ENCODE measurements around the gene MAPRE2. TPM values are rescaled to one million over a fixed set of nuclear protein-coding genes. Genes with fewer than 3 reads are reported as not detected.
"Not testable (repeated sequence)": the region's sequence is repeated elsewhere in the genome, so short reads cannot be mapped to it uniquely, and the experiment has no call there.

The MAPRE2 gene
- total RNA-seq, 2 experiments from 2014 or later, result 40.2 to 49.0 TPM

GRCh38 chr18:35095983-35096676, 54.9 kb downstream of the MAPRE2 start:
- ATAC-seq, result no peak
- H3K27ac Mint-ChIP-seq, result no peak overlapping the region

GRCh38 chr18:35096677-35097011, 55.4 kb downstream of the MAPRE2 start:
- Mint-ChIP-seq H3K9me3 (ENCODE audit: low read depth) (no peaks in the 10 kb centered on the region), H3K4me1 (peaks cover 3% of the 10 kb centered on the region), H3K36me3 (peaks cover 19% of the 10 kb centered on the region), H3K27me3 (no peaks in the 10 kb centered on the region), H3K4me3 (no peak overlapping the region), H3K27ac (no peak overlapping the region)
- CTCF ChIA-PET, result interaction anchor here (0.6 to 1.0 kb wide), 2 partner anchors 9 to 117 kb away, joined by 3 read pairs; no protein-coding TSS in a partner anchor
- DNase-seq (no peak), ATAC-seq (no peak)

More at GRCh38 chr18:35095983-35096676, 54.9 kb downstream of the MAPRE2 start:
- no peak overlapping the region for H3K4me3 Mint-ChIP-seq
- CTCF ChIA-PET, result interaction anchor here (1.0 kb wide), 1 partner anchor 9 kb away, joined by 3 read pairs; no protein-coding TSS in a partner anchor
- no peak for DNase-seq
- H3K9me3 Mint-ChIP-seq (ENCODE audit: low read depth), result no peaks in the 10 kb centered on the region
- no peaks in the 10 kb centered on the region for H3K27me3 Mint-ChIP-seq
- H3K36me3 Mint-ChIP-seq, result peaks cover 16% of the 10 kb centered on the region
- peaks cover 3% of the 10 kb centered on the region for H3K4me1 Mint-ChIP-seq

GRCh38 chr18:35097195-35097594, 56.0 kb downstream of the MAPRE2 start:
- H3K27ac Mint-ChIP-seq, result no peak overlapping the region
- CTCF ChIA-PET, result interaction anchor here (0.6 to 1.0 kb wide), 2 partner anchors 10 to 116 kb away, joined by 3 read pairs; no protein-coding TSS in a partner anchor
- peaks cover 3% of the 10 kb centered on the region for H3K4me1 Mint-ChIP-seq
- H3K36me3 Mint-ChIP-seq, result peaks cover 25% of the 10 kb centered on the region
- H3K9me3 Mint-ChIP-seq (ENCODE audit: low read depth), result no peaks in the 10 kb centered on the region
- ATAC-seq, result no peak
- no peak for DNase-seq
- no peaks in the 10 kb centered on the region for H3K27me3 Mint-ChIP-seq
- H3K4me3 Mint-ChIP-seq, result no peak overlapping the region

- no peak for ATAC-seq
Observed at GRCh38 chr18:35097763-35098162, 56.5 kb downstream of the MAPRE2 start.

GRCh38 chr18:35099911-35100310, 58.7 kb downstream of the MAPRE2 start:
- ATAC-seq (no peak), DNase-seq (no peak)
- CTCF ChIA-PET, result no interaction called here
- H3K27me3 Mint-ChIP-seq, result no peaks in the 10 kb centered on the region
- H3K4me1 Mint-ChIP-seq, result peaks cover 3% of the 10 kb centered on the region
- H3K27ac Mint-ChIP-seq, result no peak overlapping the region
- peaks cover 27% of the 10 kb centered on the region for H3K36me3 Mint-ChIP-seq
- H3K9me3 Mint-ChIP-seq (ENCODE audit: low read depth), result no peaks in the 10 kb centered on the region
- no peak overlapping the region for H3K4me3 Mint-ChIP-seq

More at GRCh38 chr18:35097763-35098162, 56.5 kb downstream of the MAPRE2 start:
- Mint-ChIP-seq H3K27me3 (no peaks in the 10 kb centered on the region), H3K4me1 (peaks cover 3% of the 10 kb centered on the region), H3K9me3 (ENCODE audit: low read depth) (no peaks in the 10 kb centered on the region), H3K36me3 (peaks cover 27% of the 10 kb centered on the region), H3K4me3 (no peak overlapping the region), H3K27ac (no peak overlapping the region)
- no peak for DNase-seq
- CTCF ChIA-PET, result interaction anchor here (0.6 kb wide), 1 partner anchor 192 kb away, joined by 3 read pairs; the partner anchor contains the start of gene ZSCAN30

GRCh38 chr18:35104391-35105051, 63.3 kb downstream of the MAPRE2 start:
- Mint-ChIP-seq H3K27ac (no peak overlapping the region), H3K4me1 (peaks cover 4% of the 10 kb centered on the region), H3K9me3 (ENCODE audit: low read depth) (no peaks in the 10 kb centered on the region), H3K27me3 (no peaks in the 10 kb centered on the region), H3K4me3 (no peak overlapping the region), H3K36me3 (peaks cover 32% of the 10 kb centered on the region)
- DNase-seq (no peak), ATAC-seq (no peak)
- CTCF ChIA-PET, result no interaction called here

- DNase-seq, result no peak
- H3K9me3 Mint-ChIP-seq (ENCODE audit: low read depth), result peaks cover 3% of the 10 kb centered on the region
- peaks cover 37% of the 10 kb centered on the region for H3K36me3 Mint-ChIP-seq
- CTCF ChIA-PET, result interaction anchor here (0.6 kb wide), 1 partner anchor 28 kb away, joined by 3 read pairs; no protein-coding TSS in a partner anchor
- no peak overlapping the region for H3K4me3 Mint-ChIP-seq
- no peak for ATAC-seq
- peaks cover 4% of the 10 kb centered on the region for H3K4me1 Mint-ChIP-seq
- no peaks in the 10 kb centered on the region for H3K27me3 Mint-ChIP-seq
- H3K27ac Mint-ChIP-seq, result no peak overlapping the region
Observed at GRCh38 chr18:35106013-35106844, 65.0 kb downstream of the MAPRE2 start.

GRCh38 chr18:35106845-35107148, 65.6 kb downstream of the MAPRE2 start:
- H3K36me3 Mint-ChIP-seq, result peaks cover 35% of the 10 kb centered on the region
- H3K4me3 Mint-ChIP-seq, result no peak overlapping the region
- peaks cover 3% of the 10 kb centered on the region for H3K9me3 Mint-ChIP-seq (ENCODE audit: low read depth)
- peak overlapping the region; percentile 5 for H3K27ac Mint-ChIP-seq
- DNase-seq (no peak), ATAC-seq (no peak)
- H3K27me3 Mint-ChIP-seq, result no peaks in the 10 kb centered on the region
- CTCF ChIA-PET, result no interaction called here
- peaks cover 4% of the 10 kb centered on the region for H3K4me1 Mint-ChIP-seq

- CTCF ChIA-PET, result no interaction called here
- H3K9me3 Mint-ChIP-seq (ENCODE audit: low read depth), result peaks cover 3% of the 10 kb centered on the region
- peaks cover 4% of the 10 kb centered on the region for H3K4me1 Mint-ChIP-seq
- DNase-seq (no peak), ATAC-seq (no peak)
- H3K27ac Mint-ChIP-seq, result no peak overlapping the region
- peaks cover 35% of the 10 kb centered on the region for H3K36me3 Mint-ChIP-seq
- H3K27me3 Mint-ChIP-seq, result no peaks in the 10 kb centered on the region
- H3K4me3 Mint-ChIP-seq, result no peak overlapping the region
Observed at GRCh38 chr18:35107216-35107615, 66.0 kb downstream of the MAPRE2 start.

- H3K9me3 Mint-ChIP-seq (ENCODE audit: low read depth); H3K4me1 Mint-ChIP-seq; H3K27ac Mint-ChIP-seq; H3K4me3 Mint-ChIP-seq; DNase-seq; H3K27me3 Mint-ChIP-seq; ATAC-seq; CTCF ChIA-PET: not testable (repeated sequence)
- peaks cover 36% of the 10 kb centered on the region for H3K36me3 Mint-ChIP-seq
Observed at GRCh38 chr18:35108088-35108487, 66.9 kb downstream of the MAPRE2 start.

GRCh38 chr18:35110059-35110458, 68.8 kb downstream of the MAPRE2 start:
- CTCF ChIA-PET, result no interaction called here
- DNase-seq (no peak), ATAC-seq (no peak)
- H3K36me3 Mint-ChIP-seq, result peaks cover 37% of the 10 kb centered on the region
- no peaks in the 10 kb centered on the region for H3K27me3 Mint-ChIP-seq
- H3K27ac Mint-ChIP-seq, result no peak overlapping the region
- H3K4me1 Mint-ChIP-seq, result peaks cover 4% of the 10 kb centered on the region
- H3K9me3 Mint-ChIP-seq (ENCODE audit: low read depth), result peaks cover 3% of the 10 kb centered on the region
- no peak overlapping the region for H3K4me3 Mint-ChIP-seq

GRCh38 chr18:35110554-35111485, 69.6 kb downstream of the MAPRE2 start:
- peaks cover 4% of the 10 kb centered on the region for H3K4me1 Mint-ChIP-seq
- no peak for DNase-seq
- peaks cover 3% of the 10 kb centered on the region for H3K9me3 Mint-ChIP-seq (ENCODE audit: low read depth)
- H3K4me3 Mint-ChIP-seq, result no peak overlapping the region
- H3K27me3 Mint-ChIP-seq, result no peaks in the 10 kb centered on the region
- CTCF ChIA-PET, result interaction anchor here (1.1 kb wide), 1 partner anchor 9 kb away, joined by 3 read pairs; no protein-coding TSS in a partner anchor
- ATAC-seq, result no peak
- H3K36me3 Mint-ChIP-seq, result peaks cover 44% of the 10 kb centered on the region
- H3K27ac Mint-ChIP-seq, result no peak overlapping the region

GRCh38 chr18:35112696-35113095, 71.5 kb downstream of the MAPRE2 start:
- peaks cover 37% of the 10 kb centered on the region for H3K36me3 Mint-ChIP-seq
- CTCF ChIA-PET, result no interaction called here
- no peak for ATAC-seq
- DNase-seq, result no peak
- H3K4me3 Mint-ChIP-seq, result no peak overlapping the region
- H3K27ac Mint-ChIP-seq, result no peak overlapping the region
- H3K27me3 Mint-ChIP-seq, result no peaks in the 10 kb centered on the region
- peaks cover 3% of the 10 kb centered on the region for H3K9me3 Mint-ChIP-seq (ENCODE audit: low read depth)
- H3K4me1 Mint-ChIP-seq, result peaks cover 2% of the 10 kb centered on the region

Measured in activated CD8-positive, alpha-beta memory T cell treated with anti-CD3 and anti-CD28 coated beads, Interleukin-2, amount 10 ng/mL, durations not matched to agents 7 days and 5 days (primary cell).